ENCODE data around the gene AMDHD1.

The AMDHD1 gene

DNA sequence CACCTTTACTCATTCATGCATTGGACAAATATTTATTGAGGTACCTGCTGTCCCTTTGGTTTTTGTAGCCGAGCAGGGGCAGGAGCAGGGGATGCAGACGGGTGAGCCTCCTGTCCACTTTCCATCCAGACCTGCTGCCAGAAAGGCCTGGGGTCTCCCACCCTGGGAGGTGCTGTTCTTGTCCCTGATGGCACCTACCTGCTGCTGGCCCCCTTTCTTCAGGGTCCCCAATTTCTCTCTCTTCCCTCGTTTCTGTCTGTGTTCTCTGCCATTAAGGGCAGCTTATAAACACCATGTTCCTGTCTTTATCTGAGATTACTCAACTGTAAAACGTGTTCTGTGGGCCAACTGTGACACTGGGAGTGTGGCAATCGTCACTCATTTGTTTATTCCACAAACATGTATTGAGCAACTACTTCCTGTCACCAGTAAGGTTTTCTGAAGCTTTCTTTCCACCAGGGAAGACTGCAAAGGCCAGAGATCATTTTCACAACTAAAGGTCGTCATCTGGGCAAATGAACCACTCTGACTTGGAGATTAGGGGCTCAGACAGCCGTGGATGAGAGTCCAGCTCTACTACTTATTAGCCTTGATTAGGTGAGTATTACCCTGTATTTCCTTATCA is 53.0 kb downstream of the AMDHD1 start, which contains the start of gene HAL:
Gene HAL, minus strand, starts transcription at position 311 of the 625 bp plus-strand sequence. CDS start 434 bp downstream, outside the sequence.
- DNase-seq: peak; percentile 47

DNA sequence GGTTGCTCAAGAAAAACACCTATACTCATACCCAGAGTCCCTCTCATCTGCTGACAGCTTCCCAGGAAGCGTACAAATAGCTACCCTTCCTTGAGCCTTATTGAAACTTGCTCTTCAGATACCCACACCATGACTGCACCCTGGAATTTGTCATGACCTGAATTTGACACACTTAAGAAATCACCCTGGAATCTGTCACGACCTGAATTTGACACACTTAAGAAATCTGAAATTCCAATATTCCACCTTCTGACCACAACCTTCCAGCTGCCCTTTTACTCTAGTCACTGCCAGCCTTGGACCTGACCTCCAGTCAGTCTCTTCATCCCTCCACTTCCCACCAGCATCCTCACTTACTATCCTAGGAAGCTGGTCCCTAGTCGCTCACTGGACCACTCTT is 54.1 kb downstream of the AMDHD1 start:
- DNase-seq: no peak

DNA sequence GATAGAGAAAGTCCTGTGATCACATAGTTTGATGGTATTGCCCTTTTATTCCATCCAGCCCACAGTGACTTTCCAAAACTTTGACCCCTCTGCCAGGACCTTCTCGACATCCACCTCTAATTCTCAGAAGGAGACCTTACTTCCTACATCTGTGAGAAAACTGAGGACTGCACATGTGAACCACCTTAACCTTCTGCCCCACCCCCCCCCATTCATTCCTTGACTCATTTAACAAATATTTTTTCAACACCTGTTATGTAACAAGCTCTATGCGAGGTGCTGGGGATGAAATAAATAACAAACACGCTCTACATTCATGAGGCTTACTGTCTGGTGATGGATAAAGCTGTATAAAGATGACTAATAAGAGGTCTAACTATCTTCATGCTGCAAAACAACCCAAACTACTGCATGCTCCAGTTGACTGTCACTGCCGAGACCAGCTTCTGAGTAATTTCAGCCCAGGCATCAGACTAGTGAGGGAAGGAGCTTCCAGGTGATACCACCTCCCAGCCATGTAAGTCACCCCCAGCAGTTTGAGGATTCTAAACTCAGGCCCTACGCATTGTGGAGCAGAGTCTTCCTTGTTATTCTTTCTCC is 54.9 kb downstream of the AMDHD1 start:
- peak; percentile 36 for DNase-seq

DNA sequence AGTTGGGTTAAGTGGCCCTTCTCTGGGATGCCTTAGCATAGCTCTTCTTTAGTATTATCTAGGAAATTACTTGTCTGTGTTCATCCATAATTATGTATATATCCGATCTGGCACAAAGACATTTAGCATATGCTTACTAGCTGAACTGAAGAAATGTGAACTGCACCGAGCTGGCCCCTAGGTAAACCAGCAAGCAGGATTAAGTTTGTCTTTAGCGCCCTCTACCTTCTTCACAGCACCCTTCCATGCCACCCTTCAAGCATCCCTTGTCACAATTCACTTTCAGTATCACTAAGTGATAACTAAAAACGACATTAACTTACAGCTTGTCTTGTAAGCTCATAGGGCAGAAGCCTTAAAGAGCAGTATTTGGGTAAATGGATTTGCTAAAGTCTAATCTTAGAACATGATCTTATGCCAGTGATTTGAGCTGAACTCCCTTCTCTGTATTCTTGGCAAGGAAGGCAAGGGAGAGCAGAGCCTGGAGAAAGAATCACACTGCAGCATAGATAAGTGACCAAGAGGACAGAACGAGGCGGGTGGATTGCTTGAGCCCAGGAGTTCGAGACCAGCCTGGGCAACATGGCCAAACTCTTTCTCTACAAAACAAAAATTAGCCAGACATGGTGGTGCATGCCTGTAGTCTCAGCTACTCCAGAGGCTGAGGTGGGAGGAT is 55.6 kb downstream of the AMDHD1 start:
- peak; percentile 90 for DNase-seq

DNA sequence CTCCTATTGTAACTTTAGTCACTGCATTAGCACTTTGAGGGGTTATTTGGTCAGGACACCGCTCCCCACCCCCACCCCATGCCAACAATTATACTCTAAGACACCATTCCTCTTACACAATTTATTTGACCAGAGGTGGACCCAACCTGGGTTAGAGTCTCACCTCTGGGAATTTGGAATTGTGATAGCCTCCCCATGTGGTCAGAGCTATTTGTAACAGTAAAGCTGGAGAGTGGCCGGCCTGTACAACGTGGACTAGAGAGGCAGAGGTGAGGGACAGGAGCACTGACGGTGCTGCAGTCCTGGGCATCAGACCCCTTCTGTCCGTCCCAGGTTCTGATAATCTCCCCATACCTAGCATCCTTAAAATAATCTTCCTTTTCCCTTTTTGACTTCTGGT is 56.4 kb downstream of the AMDHD1 start:
- DNase-seq: no peak

DNA sequence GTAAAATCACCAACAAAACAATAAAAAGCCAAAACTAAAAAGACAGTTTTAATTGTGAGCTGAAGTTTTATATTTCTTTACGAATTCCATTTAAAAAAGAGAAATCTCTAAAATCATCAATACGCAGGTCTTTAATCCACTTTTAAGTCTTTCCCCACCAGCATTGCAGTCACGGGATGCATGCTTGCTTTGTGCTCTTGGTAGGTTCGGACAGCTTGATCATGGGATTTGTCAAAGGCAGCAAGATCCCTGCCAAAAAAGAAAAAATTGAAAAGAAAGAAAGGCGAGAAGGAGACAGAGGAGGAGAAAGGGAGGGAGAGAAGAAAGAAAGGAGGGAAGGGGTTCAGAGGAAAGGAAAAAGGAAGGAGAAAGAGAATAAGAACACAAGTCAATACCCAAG is 57.7 kb downstream of the AMDHD1 start:
- DNase-seq: no peak

DNA sequence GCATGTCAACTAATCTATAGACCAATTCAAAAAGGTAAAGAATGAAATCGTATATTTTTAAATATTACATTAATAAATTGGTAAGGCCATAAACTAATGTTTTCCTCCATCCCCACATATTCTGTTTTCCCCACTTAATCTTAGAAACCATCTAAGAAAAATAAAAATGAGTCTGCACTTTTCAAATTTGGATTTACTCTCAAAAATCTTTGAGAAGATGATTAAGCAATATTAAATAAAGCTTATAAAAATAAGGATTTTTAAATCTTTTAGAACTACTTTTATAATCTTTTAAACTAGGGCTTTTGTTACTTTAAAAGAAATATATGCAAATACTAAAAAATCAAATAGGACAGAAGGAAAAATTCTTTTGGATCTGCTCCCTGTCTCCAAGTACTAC is 63.6 kb downstream of the AMDHD1 start:
- no peak for DNase-seq

DNA sequence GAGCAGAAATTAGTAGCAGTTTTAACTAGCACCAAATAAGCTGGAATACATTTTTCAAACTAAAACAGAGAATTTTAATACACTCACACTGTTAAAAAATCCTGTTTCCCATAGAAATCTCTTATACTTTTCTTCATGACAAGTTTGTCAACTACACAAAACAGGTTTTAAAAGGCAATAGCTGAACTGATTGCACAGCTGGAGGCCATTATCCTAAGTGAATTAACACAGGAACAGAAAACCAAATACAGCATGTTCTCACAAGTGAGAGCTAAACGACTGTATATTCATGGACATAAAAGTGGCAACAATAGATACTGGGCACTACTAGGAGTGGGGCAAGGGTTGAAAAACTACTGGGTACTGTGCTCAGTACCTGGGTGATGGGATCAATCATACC is 64.6 kb downstream of the AMDHD1 start:
- DNase-seq: no peak

DNA sequence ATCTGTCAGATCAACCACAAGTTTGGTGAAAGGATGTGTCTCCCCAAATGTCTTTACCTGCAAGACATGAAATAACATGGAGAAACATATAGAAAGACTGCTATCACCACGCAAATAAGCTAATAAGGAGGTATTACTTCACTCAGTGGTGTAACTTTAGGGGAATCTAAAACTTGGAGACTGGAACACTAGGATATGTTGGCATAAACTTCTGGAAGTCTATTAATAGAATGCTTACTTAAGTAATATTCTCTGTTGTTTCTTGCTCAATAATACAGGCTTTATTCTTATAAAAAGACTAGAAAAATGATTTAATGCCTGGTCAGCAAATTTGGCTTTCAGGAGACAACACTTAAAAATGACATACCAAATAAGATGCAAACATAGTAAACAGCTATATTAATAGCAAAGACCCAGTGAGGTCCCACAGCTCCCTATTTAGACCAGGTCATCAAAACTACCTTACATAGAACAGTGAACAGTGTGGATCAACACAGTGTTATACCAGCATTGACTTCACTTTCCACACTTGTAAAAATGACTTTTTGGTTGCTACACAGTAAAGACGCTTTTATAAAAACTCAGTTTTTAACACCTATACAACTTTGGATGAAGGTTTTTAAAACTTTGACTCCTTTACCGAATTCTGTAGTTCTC is 71.9 kb downstream of the AMDHD1 start:
- no peak for DNase-seq

DNA sequence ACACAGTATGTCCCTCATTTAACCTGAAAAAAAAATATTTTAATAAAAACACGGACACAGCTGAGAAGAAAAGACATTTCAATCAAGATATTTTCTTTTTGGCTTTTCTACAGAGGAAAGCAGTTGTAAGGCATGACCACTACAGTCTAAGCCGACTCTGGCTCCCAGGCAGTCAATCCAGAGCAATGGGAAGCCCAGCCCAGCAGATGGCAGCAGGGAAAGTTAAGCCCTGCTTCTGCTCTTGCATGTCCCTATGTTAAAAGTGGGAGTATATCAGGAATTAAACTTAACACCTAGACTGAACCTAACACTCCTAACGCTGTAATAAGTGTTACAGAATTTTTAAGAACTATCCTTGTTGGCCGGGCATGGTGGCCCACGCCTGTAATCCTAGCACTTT is 72.5 kb downstream of the AMDHD1 start:
- DNase-seq: peak; percentile 68

All from DMS53 (cell line).